Astrocyte (in vitro differentiated cells and primary cell): ENCODE measurements around the gene NDUFB11. TPM values are rescaled to one million over a fixed set of nuclear protein-coding genes. Genes with fewer than 3 reads are reported as not detected.

Experiments
- DNase-seq: peaks from one replicate; pipeline ENCODE4 v3.0.0-alpha.2; 2010; ENCODE audit warnings: low read depth
- FAIRE-seq: peaks from 2 replicates; lab custom pipeline; 2011; peaks lifted over from hg19 to GRCh38; lab: Jason Lieb, UNC
- H2AFZ ChIP-seq: 2 replicates; pipeline ENCODE4 v1.6.0; 2012; ENCODE audit warnings: low read depth, low read length, inconsistent platforms
- H3K27ac ChIP-seq: 2 replicates; pipeline ENCODE4 v1.5.1; 2011; ENCODE audit warnings: low read depth, low read length, inconsistent platforms
- H3K27me3 ChIP-seq: 2 replicates; pipeline ENCODE4 v1.6.0; 2011; ENCODE audit warnings: low read length, inconsistent platforms; ENCODE audit not compliant: insufficient read depth
- H3K36me3 ChIP-seq: 2 replicates; pipeline ENCODE4 v1.5.1; 2011; ENCODE audit warnings: low read length, inconsistent platforms; ENCODE audit not compliant: insufficient read depth
- H3K4me1 ChIP-seq: 2 replicates; pipeline ENCODE4 v1.5.1; 2011; ENCODE audit warnings: low read length, inconsistent platforms; ENCODE audit not compliant: insufficient read depth
- H3K4me2 ChIP-seq: 2 replicates; pipeline ENCODE4 v1.6.0; 2012; ENCODE audit warnings: low read length, inconsistent platforms
- H3K4me3 ChIP-seq: 2 replicates; pipeline ENCODE4 v1.5.1; 2011; ENCODE audit warnings: low read depth, mild to moderate bottlenecking, low read length, inconsistent platforms; ENCODE audit not compliant: insufficient read depth
- H3K79me2 ChIP-seq: 2 replicates; pipeline ENCODE4 v1.6.0; 2012; ENCODE audit warnings: mild to moderate bottlenecking, low read length, inconsistent platforms; ENCODE audit not compliant: insufficient read depth
- H3K9ac ChIP-seq: 2 replicates; pipeline ENCODE4 v1.6.0; 2012; ENCODE audit warnings: mild to moderate bottlenecking, low read length, inconsistent platforms
- H3K9me3 ChIP-seq: 2 replicates; pipeline ENCODE4 v1.5.1; 2012; ENCODE audit warnings: low read depth, mild to moderate bottlenecking, low read length, inconsistent platforms; ENCODE audit not compliant: insufficient read depth
- H4K20me1 ChIP-seq: 2 replicates; pipeline ENCODE4 v1.6.0; 2012; ENCODE audit warnings: low read length, inconsistent platforms; ENCODE audit not compliant: insufficient read depth
- H3K27ac Mint-ChIP-seq: one replicate; pipeline ENCODE4 v1.8.0; 2021; ENCODE audit warnings: mild to moderate bottlenecking, mixed read lengths; ENCODE audit not compliant: unreplicated experiment
- H3K27me3 Mint-ChIP-seq: one replicate; pipeline ENCODE4 v1.8.0; 2021; ENCODE audit warnings: low read depth, mixed read lengths; ENCODE audit not compliant: unreplicated experiment
- H3K36me3 Mint-ChIP-seq: one replicate; pipeline ENCODE4 v1.8.0; 2021; ENCODE audit warnings: low read depth, mixed read lengths; ENCODE audit not compliant: unreplicated experiment
- H3K4me1 Mint-ChIP-seq: one replicate; pipeline ENCODE4 v1.8.0; 2021; ENCODE audit warnings: low read depth, mixed read lengths; ENCODE audit not compliant: unreplicated experiment
- H3K4me3 Mint-ChIP-seq: one replicate; pipeline ENCODE4 v1.8.0; 2021; ENCODE audit warnings: mild to moderate bottlenecking, moderate library complexity, mixed read lengths; ENCODE audit not compliant: unreplicated experiment
- H3K9me3 Mint-ChIP-seq: one replicate; pipeline ENCODE4 v1.8.0; 2021; ENCODE audit warnings: mild to moderate bottlenecking, mixed read lengths; ENCODE audit not compliant: unreplicated experiment
- EZH2 ChIP-seq: IDR thresholded peaks from 2 replicates; pipeline ENCODE4 v1.6.1; 2012; ENCODE audit warnings: mild to moderate bottlenecking, low read length, inconsistent platforms; ENCODE audit not compliant: insufficient read depth
- total RNA-seq: library from RNA; stranded (reverse); gene quantifications from 2 replicates; pipeline ENCODE4 v1.2.1, GENCODE V29; 2021
- TF ChIP-seq, protein P1 (sequence below): IDR thresholded peaks from 2 replicates; pipeline ENCODE4 v1.5.1; 2011; ENCODE audit warnings: low read depth, mild to moderate bottlenecking, inconsistent platforms, low read length, moderate library complexity; ENCODE audit not compliant: insufficient read depth

NDUFB11 gene
- total RNA-seq, 1 donor from 2014 or later: 86.3 TPM

DNA sequence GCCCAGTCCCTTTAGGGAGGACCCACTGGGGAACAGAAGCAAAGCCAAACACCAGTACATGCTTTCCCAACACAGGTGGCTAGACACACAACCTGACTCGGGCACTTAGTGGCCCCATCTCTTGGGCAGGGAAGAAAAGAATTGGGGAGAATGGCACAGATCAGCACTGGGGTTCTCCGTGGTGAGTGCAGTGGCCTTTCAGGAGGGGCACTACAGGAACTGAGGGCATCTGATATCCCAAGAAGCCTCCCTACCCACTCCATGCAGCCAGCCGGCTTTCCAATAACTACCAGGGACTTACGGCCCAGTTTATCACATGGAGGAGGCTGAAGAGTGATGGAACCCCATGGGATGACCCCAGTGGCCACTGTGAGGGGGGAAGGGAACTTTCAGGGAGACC, 43.3 kb downstream of the NDUFB11 start:
- H3K27me3 Mint-ChIP-seq: no peaks in the 10 kb centered on the region
- DNase-seq: no peak

DNA sequence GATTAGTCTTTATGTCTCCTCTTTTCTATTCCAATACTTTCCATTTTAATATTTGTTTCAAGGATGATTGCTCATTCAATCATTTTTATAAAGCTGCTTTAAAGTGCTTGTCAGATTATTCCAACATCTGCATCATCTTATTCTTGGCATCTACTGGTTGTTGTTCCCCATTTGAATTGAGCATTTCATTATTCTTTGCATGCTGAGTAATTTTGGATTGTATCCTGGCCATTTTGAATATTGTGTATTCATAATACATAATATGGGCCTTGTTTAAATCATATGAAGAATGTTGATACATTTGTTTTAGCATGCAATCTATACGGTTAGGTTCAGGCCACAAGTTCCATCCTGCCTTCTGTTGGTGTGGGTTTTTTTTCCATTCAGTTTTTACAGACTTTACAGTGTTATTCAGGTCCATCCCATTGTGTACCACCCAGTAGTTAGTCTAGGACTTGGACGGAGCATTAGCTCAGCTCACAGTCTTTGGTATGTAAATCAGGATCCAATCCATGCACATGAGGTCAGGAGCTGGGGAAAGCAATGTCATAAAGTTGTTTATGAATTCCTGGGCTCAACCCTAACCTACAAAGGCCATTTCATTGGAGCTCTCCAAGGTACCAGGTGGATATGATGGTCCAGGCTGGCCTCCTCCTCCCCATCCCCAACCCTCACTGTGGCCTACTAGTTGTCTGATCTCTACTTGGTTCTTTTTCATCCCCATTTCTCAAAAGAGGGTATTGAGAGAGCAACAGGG, 46.0 kb downstream of the NDUFB11 start:
- DNase-seq (no peak), FAIRE-seq (peak; percentile 59)
- no peak for TF ChIP-seq EZH2
- TF ChIP-seq, protein P1, sequence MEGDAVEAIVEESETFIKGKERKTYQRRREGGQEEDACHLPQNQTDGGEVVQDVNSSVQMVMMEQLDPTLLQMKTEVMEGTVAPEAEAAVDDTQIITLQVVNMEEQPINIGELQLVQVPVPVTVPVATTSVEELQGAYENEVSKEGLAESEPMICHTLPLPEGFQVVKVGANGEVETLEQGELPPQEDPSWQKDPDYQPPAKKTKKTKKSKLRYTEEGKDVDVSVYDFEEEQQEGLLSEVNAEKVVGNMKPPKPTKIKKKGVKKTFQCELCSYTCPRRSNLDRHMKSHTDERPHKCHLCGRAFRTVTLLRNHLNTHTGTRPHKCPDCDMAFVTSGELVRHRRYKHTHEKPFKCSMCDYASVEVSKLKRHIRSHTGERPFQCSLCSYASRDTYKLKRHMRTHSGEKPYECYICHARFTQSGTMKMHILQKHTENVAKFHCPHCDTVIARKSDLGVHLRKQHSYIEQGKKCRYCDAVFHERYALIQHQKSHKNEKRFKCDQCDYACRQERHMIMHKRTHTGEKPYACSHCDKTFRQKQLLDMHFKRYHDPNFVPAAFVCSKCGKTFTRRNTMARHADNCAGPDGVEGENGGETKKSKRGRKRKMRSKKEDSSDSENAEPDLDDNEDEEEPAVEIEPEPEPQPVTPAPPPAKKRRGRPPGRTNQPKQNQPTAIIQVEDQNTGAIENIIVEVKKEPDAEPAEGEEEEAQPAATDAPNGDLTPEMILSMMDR: no peak
- H3K4me2 ChIP-seq: no peak overlapping the region
- no peak overlapping the region for H3K9ac ChIP-seq
- H3K4me3 ChIP-seq: no peak overlapping the region
- Mint-ChIP-seq H3K27ac (no peak overlapping the region), H3K4me1 (no peaks in the 10 kb centered on the region), H3K27me3 (no peaks in the 10 kb centered on the region), H3K9me3 (no peaks in the 10 kb centered on the region), H3K36me3 (no peaks in the 10 kb centered on the region), H3K4me3 (no peak overlapping the region)
- H3K27me3 ChIP-seq: no peaks in the 10 kb centered on the region
- no peaks in the 10 kb centered on the region for H3K79me2 ChIP-seq
- no peaks in the 10 kb centered on the region for H3K9me3 ChIP-seq
- H3K4me1 ChIP-seq: no peaks in the 10 kb centered on the region
- no peaks in the 10 kb centered on the region for H4K20me1 ChIP-seq
- no peaks in the 10 kb centered on the region for H3K36me3 ChIP-seq
- H2AFZ ChIP-seq: no peak overlapping the region
- H3K27ac ChIP-seq: no peak overlapping the region

More for the DNA sequence above, 43.3 kb downstream of the NDUFB11 start:
- H3K9ac ChIP-seq: no peak overlapping the region
- Mint-ChIP-seq H3K4me1 (no peaks in the 10 kb centered on the region), H3K27ac (no peak overlapping the region), H3K36me3 (no peaks in the 10 kb centered on the region), H3K4me3 (no peak overlapping the region), H3K9me3 (no peaks in the 10 kb centered on the region)
- FAIRE-seq: no peak
- H3K79me2 ChIP-seq: no peaks in the 10 kb centered on the region
- no peaks in the 10 kb centered on the region for H3K27me3 ChIP-seq
- no peak overlapping the region for H3K4me3 ChIP-seq
- no peak overlapping the region for H2AFZ ChIP-seq
- H3K4me2 ChIP-seq: no peak overlapping the region
- TF ChIP-seq, protein P1: no peak
- TF ChIP-seq EZH2: no peak
- H3K9me3 ChIP-seq: no peaks in the 10 kb centered on the region
- no peaks in the 10 kb centered on the region for H4K20me1 ChIP-seq
- no peaks in the 10 kb centered on the region for H3K36me3 ChIP-seq
- H3K27ac ChIP-seq: no peak overlapping the region
- H3K4me1 ChIP-seq: no peaks in the 10 kb centered on the region

DNA sequence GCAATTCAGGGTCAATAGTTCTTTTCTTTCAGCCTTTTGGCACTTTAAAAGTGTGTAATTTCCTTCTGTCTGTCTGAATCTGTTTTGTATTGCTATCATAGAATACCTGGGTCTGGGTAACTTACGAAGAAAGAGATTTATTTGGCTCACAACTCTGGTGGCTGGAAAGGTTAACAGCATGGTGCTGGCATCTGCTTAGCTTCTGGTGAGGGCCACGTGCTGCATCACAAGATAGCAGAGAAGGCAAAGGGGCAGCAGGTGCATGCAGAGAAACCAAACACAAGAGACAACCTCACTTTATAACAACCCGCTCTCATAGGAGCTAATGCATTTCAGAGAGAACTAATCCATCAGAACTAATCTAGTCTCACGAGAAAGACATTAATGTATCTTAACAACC, 47.5 kb downstream of the NDUFB11 start:
- no peak for DNase-seq
- H3K36me3 Mint-ChIP-seq: no peaks in the 10 kb centered on the region
- Histone ChIP-seq H3K27ac (no peak overlapping the region), H3K79me2 (no peaks in the 10 kb centered on the region), H3K4me3 (no peak overlapping the region), H3K36me3 (no peaks in the 10 kb centered on the region), H4K20me1 (no peaks in the 10 kb centered on the region), H3K4me1 (no peaks in the 10 kb centered on the region), H3K9me3 (no peaks in the 10 kb centered on the region), H3K27me3 (no peaks in the 10 kb centered on the region), H3K9ac (no peak overlapping the region), H2AFZ (no peak overlapping the region), H3K4me2 (no peak overlapping the region)
- H3K4me1 Mint-ChIP-seq: no peaks in the 10 kb centered on the region
- H3K27me3 Mint-ChIP-seq: no peaks in the 10 kb centered on the region
- no peak for TF ChIP-seq EZH2
- TF ChIP-seq, protein P1: no peak
- no peak overlapping the region for H3K27ac Mint-ChIP-seq
- no peak for FAIRE-seq
- H3K9me3 Mint-ChIP-seq: no peaks in the 10 kb centered on the region
- no peak overlapping the region for H3K4me3 Mint-ChIP-seq
